Measurements from ENCODE around the gene PCDHGB1. TPM values are rescaled to one million over a fixed set of nuclear protein-coding genes. Genes with fewer than 3 reads are reported as not detected.
A peak's percentile ranks its signal among the peaks of the same experiment; 100 is the strongest.
"Not testable (repeated sequence)": the region's sequence is repeated elsewhere in the genome, so short reads cannot be mapped to it uniquely, and the experiment has no call there.

The PCDHGB1 gene
- total RNA-seq, 1 donor from 2014 or later, result 1.6 TPM

GRCh38 chr5:141382469-141383294 is 32.8 kb downstream of the PCDHGB1 start, which contains the start of gene PCDHGA7:
Gene PCDHGA7 (plus strand): TSS chr5:141382742. CDS start chr5:141382900, 158 bp downstream.
- peak; percentile 40 to 52 for DNase-seq (ENCODE audit: low read depth in 2 of 2)

- no peak for DNase-seq (ENCODE audit: low read depth in 2 of 2)
Observed at GRCh38 chr5:141383345-141383744, 33.4 kb downstream of the PCDHGB1 start.

GRCh38 chr5:141384471-141385267 is 34.8 kb downstream of the PCDHGB1 start:
- DNase-seq (ENCODE audit: low read depth in 2 of 2), result no peak

DNA sequence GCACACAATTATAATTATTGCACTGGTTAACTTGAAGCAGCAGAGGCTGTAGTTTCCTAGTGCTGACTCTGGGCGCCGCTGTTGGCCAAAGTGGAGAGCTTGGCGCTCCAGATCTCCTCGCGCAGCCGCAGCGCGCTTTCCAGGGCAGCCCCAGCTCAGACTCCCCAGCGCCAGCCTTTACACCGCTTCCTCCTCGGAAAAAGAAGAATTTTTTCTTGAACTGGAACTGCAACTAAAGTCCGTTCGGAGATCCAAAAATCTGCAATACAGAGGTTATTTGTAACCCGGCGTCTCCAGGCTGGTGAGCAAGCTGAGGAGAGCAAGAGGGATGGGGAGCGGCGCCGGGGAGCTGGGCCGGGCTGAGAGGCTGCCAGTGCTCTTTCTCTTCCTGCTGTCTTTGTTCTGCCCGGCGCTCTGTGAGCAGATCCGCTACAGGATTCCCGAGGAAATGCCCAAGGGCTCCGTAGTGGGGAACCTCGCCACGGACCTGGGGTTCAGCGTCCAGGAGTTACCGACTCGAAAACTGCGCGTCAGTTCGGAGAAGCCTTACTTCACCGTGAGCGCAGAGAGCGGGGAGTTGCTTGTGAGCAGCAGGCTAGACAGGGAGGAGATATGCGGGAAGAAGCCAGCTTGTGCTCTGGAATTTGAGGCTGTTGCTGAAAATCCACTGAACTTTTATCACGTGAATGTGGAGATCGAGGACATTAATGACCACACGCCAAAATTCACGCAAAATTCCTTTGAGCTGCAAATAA is 37.8 kb downstream of the PCDHGB1 start, which contains the start of gene PCDHGB4:
PCDHGB4 (plus strand) TSS at position 142 of the 755 bp plus-strand sequence; CDS start at position 329, 187 bp downstream.
- peak; percentile 46 to 75 for DNase-seq (ENCODE audit: low read depth in 2 of 2)

DNA sequence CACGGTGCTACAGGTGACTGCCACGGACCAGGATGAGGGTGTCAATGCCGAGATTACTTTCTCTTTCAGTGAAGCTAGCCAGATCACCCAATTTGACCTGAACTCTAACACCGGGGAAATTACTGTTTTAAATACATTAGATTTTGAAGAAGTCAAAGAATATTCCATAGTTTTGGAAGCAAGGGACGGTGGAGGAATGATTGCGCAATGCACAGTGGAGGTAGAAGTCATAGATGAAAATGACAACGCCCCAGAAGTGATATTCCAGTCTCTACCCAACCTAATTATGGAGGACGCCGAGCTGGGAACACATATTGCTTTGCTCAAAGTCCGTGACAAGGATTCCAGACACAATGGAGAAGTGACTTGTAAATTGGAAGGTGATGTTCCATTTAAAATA is 38.8 kb downstream of the PCDHGB1 start:
- DNase-seq (ENCODE audit: low read depth in 2 of 2), result no peak

DNA sequence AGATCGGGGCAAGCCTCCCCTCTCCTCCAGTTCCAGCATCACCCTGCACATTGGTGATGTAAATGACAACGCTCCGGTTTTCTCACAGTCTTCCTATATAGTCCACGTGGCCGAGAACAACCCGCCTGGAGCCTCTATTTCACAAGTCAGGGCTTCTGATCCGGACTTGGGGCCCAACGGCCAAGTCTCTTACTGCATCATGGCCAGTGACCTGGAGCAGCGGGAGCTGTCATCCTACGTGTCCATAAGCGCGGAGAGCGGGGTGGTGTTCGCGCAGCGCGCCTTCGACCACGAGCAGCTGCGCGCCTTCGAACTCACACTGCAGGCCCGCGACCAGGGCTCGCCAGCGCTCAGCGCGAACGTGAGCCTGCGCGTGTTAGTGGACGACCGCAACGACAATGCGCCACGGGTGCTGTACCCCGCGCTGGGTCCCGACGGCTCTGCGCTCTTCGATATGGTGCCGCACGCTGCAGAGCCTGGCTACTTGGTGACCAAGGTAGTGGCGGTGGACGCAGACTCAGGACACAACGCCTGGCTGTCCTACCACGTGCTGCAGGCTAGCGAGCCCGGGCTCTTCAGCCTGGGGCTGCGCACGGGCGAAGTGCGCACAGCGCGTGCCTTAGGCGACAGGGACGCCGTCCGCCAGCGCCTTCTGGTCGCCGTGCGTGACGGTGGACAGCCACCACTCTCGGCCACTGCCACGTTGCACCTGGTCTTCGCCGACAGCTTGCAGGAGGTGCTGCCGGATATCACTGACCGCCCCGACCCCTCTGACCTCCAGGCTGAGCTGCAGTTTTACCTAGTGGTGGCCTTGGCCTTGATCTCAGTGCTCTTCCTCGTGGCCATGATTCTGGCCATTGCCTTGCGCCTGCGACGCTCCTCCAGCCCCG is 39.5 kb downstream of the PCDHGB1 start:
- no peak for DNase-seq (ENCODE audit: low read depth in 2 of 2)

- DNase-seq (ENCODE audit: low read depth in 2 of 2), result no peak
Observed at GRCh38 chr5:141392429-141393198, 42.7 kb downstream of the PCDHGB1 start, which contains the start of gene PCDHGA8. Gene PCDHGA8 (plus strand): TSS chr5:141392633. CDS start chr5:141392814, 181 bp downstream.

GRCh38 chr5:141393267-141393666 is 43.4 kb downstream of the PCDHGB1 start:
- no peak for DNase-seq (ENCODE audit: low read depth in 2 of 2)

DNA sequence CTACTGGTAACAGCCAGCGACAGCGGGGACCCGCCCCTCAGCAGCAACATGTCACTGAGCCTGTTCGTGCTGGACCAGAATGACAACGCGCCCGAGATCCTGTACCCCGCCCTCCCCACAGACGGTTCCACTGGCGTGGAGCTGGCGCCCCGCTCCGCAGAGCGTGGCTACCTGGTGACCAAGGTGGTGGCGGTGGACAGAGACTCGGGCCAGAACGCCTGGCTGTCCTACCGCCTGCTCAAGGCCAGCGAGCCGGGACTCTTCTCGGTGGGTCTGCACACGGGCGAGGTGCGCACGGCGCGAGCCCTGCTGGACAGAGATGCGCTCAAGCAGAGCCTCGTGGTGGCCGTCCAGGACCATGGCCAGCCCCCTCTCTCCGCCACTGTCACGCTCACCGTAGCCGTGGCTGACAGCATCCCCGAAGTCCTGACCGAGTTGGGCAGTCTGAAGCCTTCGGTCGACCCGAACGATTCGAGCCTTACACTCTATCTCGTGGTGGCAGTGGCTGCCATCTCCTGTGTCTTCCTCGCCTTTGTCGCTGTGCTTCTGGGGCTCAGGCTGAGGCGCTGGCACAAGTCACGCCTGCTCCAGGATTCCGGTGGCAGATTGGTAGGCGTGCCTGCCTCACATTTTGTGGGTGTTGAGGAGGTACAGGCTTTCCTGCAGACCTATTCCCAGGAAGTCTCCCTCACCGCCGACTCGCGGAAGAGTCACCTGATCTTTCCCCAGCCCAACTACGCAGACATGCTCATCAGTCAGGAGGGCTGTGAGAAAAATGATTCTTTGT is 44.7 kb downstream of the PCDHGB1 start:
- not testable (repeated sequence) for DNase-seq (ENCODE audit: low read depth in 2 of 2)

- DNase-seq (ENCODE audit: low read depth in 2 of 2), result peak; percentile 56 to 73
Observed at GRCh38 chr5:141397756-141398551, 48.1 kb downstream of the PCDHGB1 start, which contains the start of gene PCDHGB5. Gene PCDHGB5 (plus strand): TSS chr5:141397947. CDS start chr5:141398128, 181 bp downstream.

DNA sequence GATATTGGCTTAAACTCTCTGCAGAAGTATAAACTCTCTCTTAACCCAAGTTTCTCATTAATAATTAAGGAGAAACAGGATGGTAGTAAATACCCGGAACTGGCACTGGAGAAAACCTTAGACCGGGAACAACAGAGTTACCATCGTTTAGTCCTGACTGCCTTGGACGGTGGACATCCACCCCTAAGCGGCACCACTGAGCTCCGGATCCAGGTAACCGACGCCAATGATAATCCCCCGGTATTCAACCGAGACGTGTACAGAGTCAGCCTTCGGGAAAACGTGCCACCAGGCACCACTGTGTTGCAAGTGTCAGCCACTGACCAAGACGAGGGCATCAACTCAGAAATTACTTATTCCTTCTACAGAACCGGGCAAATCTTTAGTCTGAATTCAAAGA is 48.7 kb downstream of the PCDHGB1 start:
- no peak for DNase-seq (ENCODE audit: low read depth in 2 of 2)

- DNase-seq (ENCODE audit: low read depth in 2 of 2), result no peak
Observed at GRCh38 chr5:141399555-141400258, 49.8 kb downstream of the PCDHGB1 start.

Other genes starting within 250 kb of the PCDHGB1 start
- gene PCDHB3, start 249.6 kb upstream of the PCDHGB1 start, total RNA-seq, result 0.22 and 0.60 TPM in 2 replicates
- 0.20 and 0.22 TPM in 2 replicates for gene PCDHB4, start 228.3 kb upstream of the PCDHGB1 start, total RNA-seq
- gene PCDHB5, start 214.9 kb upstream of the PCDHGB1 start, total RNA-seq, result 0.87 and 1.8 TPM in 2 replicates
- under 0.01 and 0.20 TPM in 2 replicates for gene PCDHB6, start 200.0 kb upstream of the PCDHGB1 start, total RNA-seq
- gene PCDHB7, start 177.5 kb upstream of the PCDHGB1 start, total RNA-seq, result 0.44 and 2.4 TPM in 2 replicates
- 0.40 and 0.44 TPM in 2 replicates for gene PCDHB8, start 172.3 kb upstream of the PCDHGB1 start, total RNA-seq
- gene PCDHB16, start 167.7 kb upstream of the PCDHGB1 start, total RNA-seq, result 0.22 and 0.99 TPM in 2 replicates
- gene PCDHB9, start 162.9 kb upstream of the PCDHGB1 start, total RNA-seq, result 0.22 and 0.40 TPM in 2 replicates
- 0.44 and 1.8 TPM in 2 replicates for gene PCDHB10, start 157.7 kb upstream of the PCDHGB1 start, total RNA-seq
- gene PCDHB11, start 150.5 kb upstream of the PCDHGB1 start, total RNA-seq, result 0.44 and 1.8 TPM in 2 replicates
- gene PCDHB12, start 141.4 kb upstream of the PCDHGB1 start, total RNA-seq, result 0.44 and 1.4 TPM in 2 replicates
- gene PCDHB13, start 136.2 kb upstream of the PCDHGB1 start, total RNA-seq, result 0.87 and 2.6 TPM in 2 replicates
- 1.1 and 1.4 TPM in 2 replicates for gene PCDHB14, start 126.8 kb upstream of the PCDHGB1 start, total RNA-seq
- gene PCDHB15, start 104.7 kb upstream of the PCDHGB1 start, total RNA-seq, result 0.44 and 1.4 TPM in 2 replicates
- gene SLC25A2, start 46.0 kb upstream of the PCDHGB1 start, total RNA-seq, result under 0.01 and 0.20 TPM in 2 replicates
- gene TAF7, start 29.3 kb upstream of the PCDHGB1 start, total RNA-seq, result 56.7 and 63.5 TPM in 2 replicates
- gene PCDHGA1, start 19.6 kb upstream of the PCDHGB1 start, total RNA-seq, result 0.40 and 0.44 TPM in 2 replicates
- gene PCDHGA2, start 11.3 kb upstream of the PCDHGB1 start, total RNA-seq, result 0.65 and 0.79 TPM in 2 replicates
- 0.40 and 0.44 TPM in 2 replicates for gene PCDHGA3, start 6.3 kb upstream of the PCDHGB1 start, total RNA-seq
- 2.0 TPM in 2 replicates for gene PCDHGA4, start 4.9 kb downstream of the PCDHGB1 start, total RNA-seq
- 1.3 and 1.4 TPM in 2 replicates for gene PCDHGB2, start 9.9 kb downstream of the PCDHGB1 start, total RNA-seq
- gene PCDHGA5, start 14.1 kb downstream of the PCDHGB1 start, total RNA-seq, result 0.44 and 0.60 TPM in 2 replicates
- 2.0 and 3.8 TPM in 2 replicates for gene PCDHGB3, start 20.1 kb downstream of the PCDHGB1 start, total RNA-seq
- 1.7 and 2.4 TPM in 2 replicates for gene PCDHGA6, start 23.8 kb downstream of the PCDHGB1 start, total RNA-seq
- gene PCDHGA7, start 32.6 kb downstream of the PCDHGB1 start, total RNA-seq, result 0.65 and 0.99 TPM in 2 replicates
- 8.3 and 10.1 TPM in 2 replicates for gene PCDHGB4, start 37.6 kb downstream of the PCDHGB1 start, total RNA-seq
- gene PCDHGA8, start 42.5 kb downstream of the PCDHGB1 start, total RNA-seq, result 1.1 and 1.2 TPM in 2 replicates
- gene PCDHGB5, start 47.8 kb downstream of the PCDHGB1 start, total RNA-seq, result 7.4 and 9.5 TPM in 2 replicates
- gene PCDHGA9, start 52.7 kb downstream of the PCDHGB1 start, total RNA-seq, result 0.87 and 2.2 TPM in 2 replicates
- 1.3 and 2.4 TPM in 2 replicates for gene PCDHGB6, start 57.9 kb downstream of the PCDHGB1 start, total RNA-seq
- 2.6 and 5.0 TPM in 2 replicates for gene PCDHGA10, start 62.9 kb downstream of the PCDHGB1 start, total RNA-seq
- 4.1 and 6.2 TPM in 2 replicates for gene PCDHGB7, start 67.6 kb downstream of the PCDHGB1 start, total RNA-seq
- gene PCDHGA11, start 71.0 kb downstream of the PCDHGB1 start, total RNA-seq, result 4.1 and 4.4 TPM in 2 replicates
- gene PCDHGA12, start 80.4 kb downstream of the PCDHGB1 start, total RNA-seq, result 1.8 and 2.8 TPM in 2 replicates
- 10.2 and 10.9 TPM in 2 replicates for gene PCDHGC3, start 125.9 kb downstream of the PCDHGB1 start, total RNA-seq
- 0.65 and 0.79 TPM in 2 replicates for gene PCDHGC4, start 134.9 kb downstream of the PCDHGB1 start, total RNA-seq
- under 0.01 and 0.40 TPM in 2 replicates for gene PCDHGC5, start 139.0 kb downstream of the PCDHGB1 start, total RNA-seq

Data from lung microvascular endothelial cell (primary cell).